ENCODE data around the gene GTPBP4. TPM values are rescaled to one million over a fixed set of nuclear protein-coding genes. Genes with fewer than 3 reads are reported as not detected.
A peak's percentile ranks its signal among the peaks of the same experiment; 100 is the strongest.
"Not testable (repeated sequence)": the region's sequence is repeated elsewhere in the genome, so short reads cannot be mapped to it uniquely, and the experiment has no call there.

GTPBP4 gene
- total and polyA plus RNA-seq, 5 experiments from 2014 or later = 22.7 to 67.7 (median 29.8) TPM

- Mint-ChIP-seq H3K4me3 (no peak overlapping the region), H3K9me3 (peaks cover 0 to 1% (median 0%) of the 10 kb centered on the region in 9 donors), H3K27me3 (no peaks in the 10 kb centered on the region), H3K36me3 (peaks cover 11 to 86% (median 41%) of the 10 kb centered on the region in 3 donors), H3K27ac (peak overlapping the region in 1 of 10 donors; percentile 3), H3K4me1 (peaks cover under 1 to 19% (median 8%) of the 10 kb centered on the region in 4 donors)
- DNase-seq = no peak
- POLR2A ChIA-PET = no interaction called here
- ATAC-seq = no peak
These were observed 7.8 kb downstream of the GTPBP4 start for GRCh38 chr10:996031-996430.

DNA sequence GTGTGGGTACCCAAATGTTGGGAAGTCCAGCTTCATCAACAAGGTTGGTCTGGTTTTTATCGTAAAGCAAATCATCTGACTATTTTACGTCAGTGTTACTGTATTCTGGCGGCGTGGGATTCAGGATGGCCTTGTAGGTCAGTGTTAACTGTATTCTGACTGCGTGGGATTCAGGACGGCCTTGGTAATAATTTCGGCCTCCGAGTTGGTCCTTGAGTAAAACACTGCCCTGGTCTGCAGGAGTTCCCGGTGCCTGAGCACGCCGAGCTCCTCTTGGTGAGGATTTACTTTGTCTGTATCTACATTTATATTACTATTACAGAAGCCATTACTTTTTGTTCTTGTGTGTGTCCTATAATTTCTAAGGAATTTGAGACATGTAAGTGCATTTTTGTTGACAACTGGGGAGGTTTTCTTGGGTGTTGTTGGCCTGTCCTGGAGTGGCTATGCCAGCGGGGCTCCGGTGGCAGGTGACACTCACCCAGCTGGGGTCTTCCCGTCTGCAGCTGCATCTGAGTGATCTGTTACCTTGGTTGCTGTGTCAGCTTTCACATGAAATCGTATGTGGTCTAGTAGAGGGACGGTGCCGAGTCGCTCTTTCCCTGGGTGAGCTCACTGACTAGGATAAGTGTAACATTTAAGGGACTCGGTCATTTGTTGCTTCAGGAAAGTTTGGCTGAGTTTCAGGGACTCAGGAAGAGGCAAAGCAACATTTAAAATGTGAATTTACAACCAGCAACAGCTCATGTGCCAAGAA lies 9.2 kb downstream of the GTPBP4 start:
- ATAC-seq = no peak
- Mint-ChIP-seq H3K4me3 (no peak overlapping the region), H3K36me3 (peaks cover 22 to 95% (median 54%) of the 10 kb centered on the region in 3 donors), H3K4me1 (peaks cover 0 to 16% (median 8%) of the 10 kb centered on the region in 4 donors), H3K27me3 (no peaks in the 10 kb centered on the region), H3K9me3 (peaks cover 0 to 15% (median 5%) of the 10 kb centered on the region in 9 donors), H3K27ac (peak overlapping the region in 1 of 10 donors; percentile 80)
- POLR2A ChIA-PET = interaction anchor here (2.5 kb wide), 1 partner anchor 9 kb away, joined by 13 read pairs; the partner anchor contains the start of gene GTPBP4
- no peak for DNase-seq

DNA sequence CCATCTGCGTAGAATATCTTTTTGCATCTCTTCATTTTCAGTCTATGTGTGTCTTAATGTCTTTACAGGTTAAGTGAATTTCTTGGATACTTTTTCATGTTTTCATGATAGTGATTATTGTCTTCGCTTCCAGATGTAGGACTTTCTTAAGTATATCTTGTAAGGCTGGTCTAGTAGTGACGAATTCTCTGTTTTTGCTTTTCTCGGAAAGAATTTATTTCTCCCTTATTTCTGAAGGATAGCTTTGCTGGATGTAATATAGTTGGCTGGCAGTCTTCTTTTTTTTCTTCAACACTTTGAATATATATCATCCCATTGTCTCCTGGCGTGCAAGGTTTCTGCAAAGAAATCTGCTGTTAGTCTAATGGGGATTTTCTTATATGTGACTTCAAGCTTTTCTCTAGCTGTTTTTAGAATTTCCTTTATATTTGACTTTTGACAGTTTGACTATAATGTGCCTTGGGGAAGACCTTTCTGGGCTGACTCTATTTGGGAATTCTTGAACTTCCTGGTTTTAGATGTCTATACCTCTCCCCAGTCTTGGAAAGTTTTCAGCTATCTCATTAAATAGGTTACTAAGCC lies 14.3 kb downstream of the GTPBP4 start:
- DNase-seq (no peak), ATAC-seq (no peak)
- POLR2A ChIA-PET = no interaction called here
- peaks cover 31 to 96% (median 70%) of the 10 kb centered on the region in 3 donors for H3K36me3 Mint-ChIP-seq
- peak overlapping the region in 1 of 10 donors; percentile 14 for H3K27ac Mint-ChIP-seq
- no peaks in the 10 kb centered on the region for H3K27me3 Mint-ChIP-seq
- no peak overlapping the region for H3K4me3 Mint-ChIP-seq
- H3K4me1 Mint-ChIP-seq = peaks cover 0 to 19% (median 11%) of the 10 kb centered on the region in 4 donors
- H3K9me3 Mint-ChIP-seq = peaks cover 5 to 22% (median 10%) of the 10 kb centered on the region in 9 donors

DNA sequence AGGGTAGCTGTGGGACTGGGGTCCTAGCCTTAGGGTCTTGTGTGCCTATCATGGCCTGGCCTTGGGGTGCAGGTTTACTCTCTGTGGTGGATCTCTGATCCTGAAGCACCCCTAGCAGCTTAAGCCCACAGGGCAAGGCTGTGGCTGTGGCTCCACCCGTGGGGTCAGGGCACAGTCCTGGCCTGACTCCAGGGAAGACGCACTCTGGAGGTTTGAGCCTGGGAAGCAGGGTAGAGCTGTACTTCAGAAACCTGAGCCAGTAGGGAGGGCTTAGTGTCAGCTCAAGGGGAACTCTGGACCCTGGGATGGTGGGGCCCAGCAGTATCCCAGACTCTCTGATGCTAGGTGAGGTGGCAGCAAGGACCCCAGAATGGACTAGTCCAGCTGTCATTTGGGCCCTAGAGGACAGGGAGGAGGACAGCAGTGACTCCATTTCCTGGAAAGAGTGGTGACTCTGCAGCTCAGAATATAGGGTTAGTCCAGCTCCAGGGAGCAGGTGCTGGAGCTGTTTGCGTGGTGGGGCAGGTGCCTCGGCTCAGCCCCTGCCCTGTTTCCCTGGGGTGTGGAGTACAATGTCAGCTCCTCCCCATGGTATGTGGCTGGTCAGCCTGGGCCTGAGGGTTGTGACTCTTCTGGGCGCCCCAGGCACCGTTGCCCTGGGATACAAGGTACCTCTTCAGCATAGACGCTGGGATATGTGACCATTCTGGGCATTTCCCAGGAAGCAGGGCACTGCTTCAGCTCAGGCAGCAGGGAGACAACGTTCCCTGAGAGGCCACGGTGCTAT lies 15.8 kb downstream of the GTPBP4 start:
- Mint-ChIP-seq H3K27me3 (no peaks in the 10 kb centered on the region), H3K4me3 (no peak overlapping the region), H3K36me3 (peaks cover 31 to 96% (median 70%) of the 10 kb centered on the region in 3 donors), H3K9me3 (peaks cover 5 to 22% (median 10%) of the 10 kb centered on the region in 9 donors), H3K4me1 (peaks cover 0 to 22% (median 11%) of the 10 kb centered on the region in 4 donors), H3K27ac (peak overlapping the region in 1 of 10 donors; percentile 28)
- POLR2A ChIA-PET = interaction anchor here (0.5 to 1.1 kb wide), 2 partner anchors 11 to 45 kb away, joined by 3 read pairs; partner anchors contain the start of gene IDI1
- ATAC-seq (no peak), DNase-seq (no peak)

DNA sequence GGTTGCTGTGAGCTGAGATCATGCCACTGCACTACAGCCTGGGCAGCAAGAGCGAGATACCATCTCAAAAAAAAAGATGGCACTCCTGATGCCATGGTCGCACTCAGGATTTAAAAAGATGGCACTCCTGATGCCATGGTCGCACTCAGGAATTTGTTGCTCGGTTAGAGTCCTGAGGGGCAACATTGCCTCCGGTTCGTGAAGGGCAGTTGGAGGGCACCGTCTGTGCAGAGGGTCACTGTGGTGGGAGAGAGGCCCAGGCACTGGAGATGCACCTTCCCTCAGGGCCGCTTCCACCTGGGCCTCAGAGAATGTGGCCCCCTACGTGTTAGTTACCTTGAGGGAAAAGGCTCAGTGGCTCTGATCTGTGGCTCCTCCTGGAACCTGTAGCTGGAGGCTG lies 18.3 kb downstream of the GTPBP4 start:
- Mint-ChIP-seq H3K27ac (no peak overlapping the region), H3K4me3 (no peak overlapping the region), H3K27me3 (no peaks in the 10 kb centered on the region), H3K4me1 (peaks cover 2 to 19% (median 14%) of the 10 kb centered on the region in 4 donors), H3K36me3 (peaks cover 23 to 94% (median 58%) of the 10 kb centered on the region in 3 donors), H3K9me3 (peaks cover 5 to 16% (median 10%) of the 10 kb centered on the region in 9 donors)
- POLR2A ChIA-PET = no interaction called here
- no peak for ATAC-seq
- DNase-seq = no peak

DNA sequence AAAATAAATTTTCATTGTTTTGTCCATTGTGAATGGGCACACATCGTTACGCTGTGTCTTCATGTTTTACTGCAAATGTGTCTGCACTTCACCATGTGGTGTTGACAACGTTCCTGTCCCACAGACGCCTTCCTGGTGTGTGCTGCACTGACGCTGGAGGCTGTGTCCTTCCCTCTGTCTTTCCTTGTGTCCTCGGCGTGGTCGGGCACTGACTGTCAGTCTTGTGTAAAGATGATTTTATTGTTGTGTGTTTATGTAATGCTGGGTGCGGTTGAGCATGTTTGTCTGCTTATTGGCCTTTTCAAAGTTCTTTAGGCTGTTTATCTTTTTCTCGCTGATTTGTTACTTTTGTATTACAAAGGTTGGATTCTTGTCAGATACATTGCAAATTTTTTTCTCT lies 19.3 kb downstream of the GTPBP4 start:
- no peak overlapping the region for H3K4me3 Mint-ChIP-seq
- no peak for ATAC-seq
- peaks cover 0 to 9% (median 5%) of the 10 kb centered on the region in 9 donors for H3K9me3 Mint-ChIP-seq
- H3K36me3 Mint-ChIP-seq = peaks cover 16 to 94% (median 57%) of the 10 kb centered on the region in 3 donors
- POLR2A ChIA-PET = no interaction called here
- peak overlapping the region in 3 of 10 donors; percentile 57 to 75 (median 66) for H3K27ac Mint-ChIP-seq
- no peaks in the 10 kb centered on the region for H3K27me3 Mint-ChIP-seq
- no peak for DNase-seq
- peaks cover 2 to 16% (median 15%) of the 10 kb centered on the region in 4 donors for H3K4me1 Mint-ChIP-seq

DNA sequence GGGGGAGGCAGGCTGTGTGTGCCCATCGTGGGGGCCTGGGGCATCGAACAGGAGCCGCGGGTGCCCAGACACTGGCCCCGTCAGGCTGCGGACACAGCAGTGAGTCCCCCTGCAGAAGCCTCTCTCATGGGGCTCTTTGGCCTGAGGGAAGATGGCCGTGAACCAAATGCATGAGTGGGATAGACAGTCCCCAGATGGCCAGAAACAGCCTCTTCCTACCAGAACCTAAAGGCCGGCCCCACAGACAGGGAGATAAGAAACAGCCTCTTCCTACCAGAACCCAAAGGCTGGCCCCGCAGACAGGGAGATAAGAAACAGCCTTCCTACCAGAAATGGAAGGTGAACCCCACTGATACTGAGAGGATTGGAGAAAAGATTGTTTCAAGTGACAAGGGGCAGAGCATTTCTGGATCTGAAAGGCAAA lies 20.8 kb downstream of the GTPBP4 start:
- peaks cover 9 to 94% (median 48%) of the 10 kb centered on the region in 3 donors for H3K36me3 Mint-ChIP-seq

GRCh38 chr10:1009947-1010346 lies 21.7 kb downstream of the GTPBP4 start:
- H3K9me3 Mint-ChIP-seq, H3K4me3 Mint-ChIP-seq, H3K27me3 Mint-ChIP-seq, POLR2A ChIA-PET, H3K4me1 Mint-ChIP-seq, ATAC-seq: not testable (repeated sequence)
- Mint-ChIP-seq H3K27ac (peak overlapping the region in 5 of 10 donors; percentile 4 to 78 (median 50)), H3K36me3 (peaks cover 9 to 95% (median 51%) of the 10 kb centered on the region in 3 donors)
- DNase-seq = peak in 1 of 10 donors; percentile 9

More for the DNA sequence above, 20.8 kb downstream of the GTPBP4 start:
- POLR2A ChIA-PET = no interaction called here
- ATAC-seq (no peak), DNase-seq (no peak)
- Mint-ChIP-seq H3K27me3 (no peaks in the 10 kb centered on the region), H3K4me1 (peaks cover 2 to 9% (median 6%) of the 10 kb centered on the region in 4 donors), H3K4me3 (no peak overlapping the region), H3K9me3 (no peaks in the 10 kb centered on the region), H3K27ac (no peak overlapping the region)

- no peak for DNase-seq
- H3K27me3 Mint-ChIP-seq = no peaks in the 10 kb centered on the region
- peaks cover 2 to 7% (median 6%) of the 10 kb centered on the region in 4 donors for H3K4me1 Mint-ChIP-seq
- POLR2A ChIA-PET = no interaction called here
- peak overlapping the region in 2 of 10 donors; percentile 71 to 72 for H3K27ac Mint-ChIP-seq
- peaks cover 9 to 91% (median 47%) of the 10 kb centered on the region in 3 donors for H3K36me3 Mint-ChIP-seq
- H3K9me3 Mint-ChIP-seq = no peaks in the 10 kb centered on the region
- no peak for ATAC-seq
- no peak overlapping the region for H3K4me3 Mint-ChIP-seq
These were observed 22.5 kb downstream of the GTPBP4 start for GRCh38 chr10:1010703-1011102.

DNA sequence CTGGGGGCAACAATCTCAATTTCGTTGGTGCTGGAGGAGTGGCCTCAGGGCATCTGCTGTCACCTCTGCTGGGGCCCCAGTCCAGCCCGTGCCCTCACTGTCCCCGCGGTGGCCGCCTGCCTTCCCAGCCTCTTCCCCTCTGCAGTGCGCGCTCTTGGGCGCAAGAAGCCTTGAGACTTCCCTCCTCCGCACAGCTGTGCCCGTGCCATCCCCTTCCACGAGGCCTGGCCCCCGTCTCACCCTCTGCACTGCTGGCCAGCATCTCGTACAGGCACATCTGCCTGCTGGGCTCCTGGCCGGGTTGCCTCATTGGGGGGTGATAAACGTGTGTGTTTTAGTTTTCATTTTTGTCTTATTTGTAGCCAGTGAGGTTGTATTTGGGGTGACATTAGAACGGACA lies 23.5 kb downstream of the GTPBP4 start:
- DNase-seq (no peak), ATAC-seq (no peak)
- no peak overlapping the region for H3K4me3 Mint-ChIP-seq
- no peaks in the 10 kb centered on the region for H3K9me3 Mint-ChIP-seq
- no peaks in the 10 kb centered on the region for H3K27me3 Mint-ChIP-seq
- peaks cover 2 to 7% (median 6%) of the 10 kb centered on the region in 4 donors for H3K4me1 Mint-ChIP-seq
- POLR2A ChIA-PET = no interaction called here
- H3K36me3 Mint-ChIP-seq = peaks cover 9 to 91% (median 49%) of the 10 kb centered on the region in 3 donors
- H3K27ac Mint-ChIP-seq = peak overlapping the region in 2 of 10 donors; percentile 34 to 52

DNA sequence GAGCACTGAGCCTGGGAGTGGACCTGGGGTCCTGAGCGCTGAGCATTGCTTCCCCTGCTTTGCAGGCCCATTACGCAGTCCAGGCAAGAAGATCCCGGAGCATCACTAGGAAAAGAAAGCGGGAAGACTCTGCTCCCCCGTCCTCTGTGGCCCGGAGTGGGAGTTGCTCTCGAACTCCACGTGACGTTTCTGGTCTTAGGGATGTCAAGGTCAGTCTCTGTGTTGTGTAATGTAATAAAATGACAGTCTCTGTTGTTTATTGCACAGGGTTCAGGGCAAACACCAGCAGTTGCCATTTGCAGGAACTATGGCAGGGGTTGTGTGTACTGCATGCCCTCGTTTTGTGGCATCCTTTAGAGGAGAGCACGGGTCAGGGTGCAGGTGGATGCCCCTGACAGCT lies 27.5 kb downstream of the GTPBP4 start:
- ATAC-seq (no peak), DNase-seq (no peak)
- Mint-ChIP-seq H3K9me3 (no peaks in the 10 kb centered on the region), H3K4me1 (peaks cover 0 to 6% (median under 1%) of the 10 kb centered on the region in 4 donors), H3K36me3 (peaks cover 9 to 94% (median 47%) of the 10 kb centered on the region in 3 donors), H3K4me3 (no peak overlapping the region), H3K27me3 (no peaks in the 10 kb centered on the region), H3K27ac (no peak overlapping the region)
- POLR2A ChIA-PET = no interaction called here

DNA sequence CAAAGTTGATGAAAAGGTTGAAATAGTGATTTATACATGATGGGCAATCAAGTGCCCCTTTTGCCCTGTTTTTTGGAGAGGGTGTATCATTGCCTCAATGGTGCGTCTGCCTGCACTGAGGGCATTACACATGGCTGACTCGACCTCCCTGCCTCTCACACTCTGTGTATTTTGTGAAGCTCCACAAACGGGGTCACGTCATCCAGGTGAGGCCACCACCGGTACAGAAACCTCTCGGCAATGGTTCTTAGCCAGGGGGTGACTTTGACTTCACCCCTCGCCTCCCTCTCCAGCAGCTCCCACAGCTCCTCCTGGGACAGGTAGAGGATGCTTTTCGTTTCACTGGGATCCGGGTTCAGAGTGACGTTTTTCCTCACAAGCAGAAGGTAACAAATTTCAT lies 31.1 kb downstream of the GTPBP4 start:
- no peak for ATAC-seq
- H3K27ac Mint-ChIP-seq = peak overlapping the region in 4 of 10 donors; percentile 10 to 67 (median 43)
- peaks cover 5 to 58% (median 29%) of the 10 kb centered on the region in 3 donors for H3K36me3 Mint-ChIP-seq
- H3K4me3 Mint-ChIP-seq = no peak overlapping the region
- POLR2A ChIA-PET = no interaction called here
- no peaks in the 10 kb centered on the region for H3K27me3 Mint-ChIP-seq
- H3K4me1 Mint-ChIP-seq = peaks cover 0 to 3% (median 0%) of the 10 kb centered on the region in 4 donors
- DNase-seq = no peak
- H3K9me3 Mint-ChIP-seq = no peaks in the 10 kb centered on the region
